SK-N-SH (cell line): ENCODE data around the gene C3orf70. TPM values are rescaled to one million over a fixed set of nuclear protein-coding genes. Genes with fewer than 3 reads are reported as not detected.

Source experiments
- CTCF ChIA-PET: fragments of 300-600, 350-600 bp; formaldehyde crosslinking; extraction: SDS; loops from one replicate; lab custom pipeline; 2021; lab: Yijun Ruan, JAX
- POLR2A ChIA-PET: fragments of 350-600 bp; sonication (Branson Sonifier 250); formaldehyde crosslinking; extraction: SDS; loops from one replicate; lab custom pipeline; 2020; ENCODE audit warnings: antibody characterized with exemption, inconsistent platforms; lab: Yijun Ruan, JAX
- DNase-seq: peaks from one replicate; pipeline ENCODE4 v3.0.0; 2012
- H2AFZ ChIP-seq: fragments of 200-600 bp; sonication (generic); 2 replicates; pipeline ENCODE4 v1.8.1; 2016; ENCODE audit warnings: antibody characterized with exemption, mild to moderate bottlenecking, low read depth
- H3F3A ChIP-seq: fragments of 200-600 bp; sonication (generic); replicated peaks from 2 replicates; pipeline ENCODE3; 2016; ENCODE audit warnings: antibody characterized with exemption, mild to moderate bottlenecking; ENCODE audit not compliant: insufficient read depth
- H3K27ac ChIP-seq, 2 experiments: fragments of 200-500 bp in 1 of 2; fragments of 200-600 bp in 1 of 2; sonication (Bioruptor generic) in 1 of 2; sonication (generic), shearing (Covaris generic) in 1 of 2; 2 replicates each; pipeline versions ENCODE4 v1.5.1 to v1.6.1; 2014 to 2016; ENCODE audit warnings: low read depth in 2 of 2, inconsistent platforms in 1 of 2, low read length in 1 of 2, mild to moderate bottlenecking in 1 of 2, mixed read lengths in 1 of 2
- H3K27me3 ChIP-seq: fragments of 200-600 bp; sonication (generic), shearing (Covaris generic); 2 replicates; pipeline ENCODE4 v1.6.1; 2016; ENCODE audit warnings: mixed run types; ENCODE audit not compliant: insufficient read depth
- H3K36me3 ChIP-seq, 2 experiments: fragments of 200-500 bp in 1 of 2; fragments of 200-600 bp in 1 of 2; sonication (Bioruptor generic) in 1 of 2; sonication (generic) in 1 of 2; replicated peaks in 1 of 2; 2 replicates each; pipeline versions ENCODE3 to v1.5.1; 2014 to 2016; ENCODE audit warnings: low read length in 1 of 2, mild to moderate bottlenecking in 1 of 2; ENCODE audit not compliant: insufficient read depth in 2 of 2, control insufficient read depth in 1 of 2
- H3K4me1 ChIP-seq, 2 experiments: fragments of 200-500 bp in 1 of 2; fragments of 200-600 bp in 1 of 2; sonication (Bioruptor generic) in 1 of 2; sonication (generic), shearing (Covaris generic) in 1 of 2; 2 replicates each; pipeline versions ENCODE4 v1.5.1 to v1.6.1; 2014 to 2016; ENCODE audit warnings: low read depth in 1 of 2, low read length in 1 of 2, mixed run types in 1 of 2; ENCODE audit not compliant: insufficient read depth in 2 of 2, control insufficient read depth in 1 of 2
- H3K4me2 ChIP-seq: fragments of 200-600 bp; sonication (generic), shearing (Covaris generic); 2 replicates; pipeline ENCODE4 v1.6.1; 2017; ENCODE audit warnings: mixed run types
- H3K4me3 ChIP-seq, 2 experiments: fragments of 200-500 bp in 1 of 2; fragments of 200-600 bp in 1 of 2; sonication (Bioruptor generic) in 1 of 2; sonication (generic), shearing (Covaris generic) in 1 of 2; 2 replicates each; pipeline versions ENCODE4 v1.5.1 to v1.8.1; 2014 to 2016; ENCODE audit warnings: low read depth in 2 of 2, inconsistent platforms in 1 of 2, low read length in 1 of 2, mild to moderate bottlenecking in 1 of 2, mixed read lengths in 1 of 2, moderate library complexity in 1 of 2
- H3K79me2 ChIP-seq: fragments of 200-600 bp; sonication (generic); 2 replicates; pipeline ENCODE4 v1.8.1; 2017; ENCODE audit warnings: mild to moderate bottlenecking; ENCODE audit not compliant: insufficient read depth
- H3K9ac ChIP-seq: fragments of 200-600 bp; sonication (generic); 2 replicates; pipeline ENCODE4 v1.6.1; 2017; ENCODE audit warnings: mixed run types
- H3K9me2 ChIP-seq: fragments of 200-600 bp; sonication (generic); 2 replicates; pipeline ENCODE4 v1.6.1; 2017; ENCODE audit warnings: mixed run types
- H3K9me3 ChIP-seq: fragments of 200-600 bp; sonication (generic); 2 replicates; pipeline ENCODE4 v1.6.1; 2017; ENCODE audit warnings: mixed run types, mild to moderate bottlenecking, moderate library complexity
- H4K20me1 ChIP-seq: fragments of 200-600 bp; sonication (generic); 2 replicates; pipeline ENCODE4 v1.6.1; 2017; ENCODE audit warnings: mild to moderate bottlenecking, mixed run types; ENCODE audit not compliant: insufficient read depth
- ELF1 ChIP-seq: IDR thresholded peaks from 2 replicates; pipeline ENCODE4 v1.4.0; 2012
- EZH2phosphoT487 ChIP-seq: fragments of 200-600 bp; sonication (generic); IDR thresholded peaks from 2 replicates; pipeline ENCODE4 v1.6.1; 2017; ENCODE audit warnings: low read depth, mixed run types, mild to moderate bottlenecking, antibody characterized with exemption, moderate library complexity, borderline replicate concordance
- FOXM1 ChIP-seq: IDR thresholded peaks from 2 replicates; pipeline ENCODE4 v1.4.0; 2012; ENCODE audit warnings: low read depth, mild to moderate bottlenecking
- GABPA ChIP-seq: IDR thresholded peaks from 2 replicates; pipeline ENCODE4 v1.4.0; 2012; ENCODE audit warnings: low read depth, mild to moderate bottlenecking
- MEF2A ChIP-seq: IDR thresholded peaks from 2 replicates; pipeline ENCODE4 v1.4.0; 2012; ENCODE audit warnings: low read depth, borderline replicate concordance
- MXI1 ChIP-seq: IDR thresholded peaks from 2 replicates; pipeline ENCODE4 v1.6.1; 2012; ENCODE audit warnings: mild to moderate bottlenecking, low read depth, low read length, improper control_type of control experiment
- NFIC ChIP-seq: IDR thresholded peaks from 2 replicates; pipeline ENCODE4 v1.4.0; 2012; ENCODE audit warnings: borderline replicate concordance
- NRF1 ChIP-seq: IDR thresholded peaks from 2 replicates; pipeline ENCODE4 v1.6.1; 2012; ENCODE audit warnings: low read depth, mild to moderate bottlenecking, low read length
- RXRA ChIP-seq: IDR thresholded peaks from 2 replicates; pipeline ENCODE4 v1.4.0; 2012; ENCODE audit warnings: low read depth, mild to moderate bottlenecking, borderline replicate concordance
- SIN3A ChIP-seq: IDR thresholded peaks from 2 replicates; pipeline ENCODE4 v1.6.1; 2012; ENCODE audit warnings: low read depth, mild to moderate bottlenecking, low read length, moderate library complexity, borderline replicate concordance
- SMC3 ChIP-seq: IDR thresholded peaks from 2 replicates; pipeline ENCODE4 v1.6.1; 2012; ENCODE audit warnings: low read depth, low read length, improper control_type of control experiment
- TAF1 ChIP-seq: IDR thresholded peaks from 2 replicates; pipeline ENCODE4 v1.6.1; 2012; ENCODE audit warnings: low read depth, mild to moderate bottlenecking, low read length, moderate library complexity, borderline replicate concordance
- YY1 ChIP-seq: IDR thresholded peaks from 2 replicates; pipeline ENCODE4 v1.4.0; 2012; ENCODE audit warnings: low read depth, mild to moderate bottlenecking
- WGBS: methylation state at CpG from one replicate; pipeline ENCODE4 v1.1.6; 2017; ENCODE audit warnings: low lambda C conversion rate; 5-methylcytosine and 5-hydroxymethylcytosine counted together
- polyA plus RNA-seq, 3 experiments: library from polyadenylated mRNA; depleted of rRNA; stranded (reverse); fragments of >200 nt; gene quantifications; 2 replicates each; pipeline ENCODE4 v1.2.3, GENCODE V29; 2012
- TF ChIP-seq, protein P1 (sequence below): IDR thresholded peaks from 2 replicates; pipeline ENCODE4 v1.6.1; 2012; ENCODE audit warnings: mild to moderate bottlenecking, low read depth, low read length, moderate library complexity
- TF ChIP-seq, protein P2 (sequence below): IDR thresholded peaks from 2 replicates; pipeline ENCODE4 v1.4.0; 2012; ENCODE audit warnings: low read depth

C3orf70 gene
- polyA plus RNA-seq, 1 of the 3 experiments (the other 2 are of a cell fraction), result under 0.01 TPM

DNA sequence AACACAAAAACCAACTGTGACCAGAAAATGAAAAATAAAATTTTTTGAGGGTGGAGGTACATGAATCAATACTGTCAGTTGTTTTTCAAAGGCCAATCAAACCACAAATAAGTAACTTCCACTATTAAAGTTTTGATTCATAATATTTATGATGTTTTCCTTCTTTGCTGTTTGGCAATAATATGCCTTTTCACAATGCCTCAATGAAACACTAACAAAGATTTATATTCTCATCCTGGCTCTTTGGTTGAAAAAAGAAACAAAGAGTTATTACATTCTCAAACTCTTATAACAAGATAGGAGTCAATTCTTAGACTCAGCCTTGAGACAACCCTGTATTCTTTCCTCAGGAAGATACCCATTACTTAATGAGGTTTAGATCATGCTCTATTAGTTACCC is 63.1 kb downstream of the C3orf70 start:
- CTCF ChIA-PET, result no interaction called here
- POLR2A ChIA-PET, result no interaction called here
- H3K4me2 ChIP-seq, result no peak overlapping the region

DNA sequence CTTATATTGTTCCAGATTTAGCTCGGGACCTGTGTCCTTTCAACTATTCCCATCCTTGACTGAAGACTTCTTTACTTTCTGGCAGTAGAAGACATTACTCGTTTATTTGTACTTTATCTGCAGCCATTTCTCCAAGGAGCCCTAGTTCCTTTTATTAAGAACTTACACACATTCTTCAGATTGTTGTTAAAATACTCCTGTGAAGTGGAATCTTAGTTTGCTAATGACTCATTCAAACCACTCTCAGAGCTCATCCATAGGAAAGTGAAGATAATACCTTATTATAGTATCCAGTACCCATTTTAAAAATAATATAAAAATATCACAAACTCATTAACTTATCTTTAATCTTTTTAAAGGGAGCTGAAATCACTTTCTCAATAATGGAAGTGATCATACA is 63.5 kb downstream of the C3orf70 start:
- H3K4me1 ChIP-seq, result no peaks in the 10 kb centered on the region; a peak in 1 of 4 replicates
- no peaks in the 10 kb centered on the region for H3K27me3 ChIP-seq
- ChIA-PET POLR2A (no interaction called here), CTCF (no interaction called here)
- no peak overlapping the region for H3K4me3 ChIP-seq
- H3K9me3 ChIP-seq, result no peaks in the 10 kb centered on the region
- no peaks in the 10 kb centered on the region for H3K9me2 ChIP-seq
- H4K20me1 ChIP-seq, result no peaks in the 10 kb centered on the region
- H2AFZ ChIP-seq, result no peak overlapping the region
- no peak for TF ChIP-seq MEF2A
- no peak for TF ChIP-seq MXI1
- TF ChIP-seq NFIC, result no peak
- TF ChIP-seq FOXM1, result no peak
- no peak for TF ChIP-seq NRF1
- TF ChIP-seq, protein P1, sequence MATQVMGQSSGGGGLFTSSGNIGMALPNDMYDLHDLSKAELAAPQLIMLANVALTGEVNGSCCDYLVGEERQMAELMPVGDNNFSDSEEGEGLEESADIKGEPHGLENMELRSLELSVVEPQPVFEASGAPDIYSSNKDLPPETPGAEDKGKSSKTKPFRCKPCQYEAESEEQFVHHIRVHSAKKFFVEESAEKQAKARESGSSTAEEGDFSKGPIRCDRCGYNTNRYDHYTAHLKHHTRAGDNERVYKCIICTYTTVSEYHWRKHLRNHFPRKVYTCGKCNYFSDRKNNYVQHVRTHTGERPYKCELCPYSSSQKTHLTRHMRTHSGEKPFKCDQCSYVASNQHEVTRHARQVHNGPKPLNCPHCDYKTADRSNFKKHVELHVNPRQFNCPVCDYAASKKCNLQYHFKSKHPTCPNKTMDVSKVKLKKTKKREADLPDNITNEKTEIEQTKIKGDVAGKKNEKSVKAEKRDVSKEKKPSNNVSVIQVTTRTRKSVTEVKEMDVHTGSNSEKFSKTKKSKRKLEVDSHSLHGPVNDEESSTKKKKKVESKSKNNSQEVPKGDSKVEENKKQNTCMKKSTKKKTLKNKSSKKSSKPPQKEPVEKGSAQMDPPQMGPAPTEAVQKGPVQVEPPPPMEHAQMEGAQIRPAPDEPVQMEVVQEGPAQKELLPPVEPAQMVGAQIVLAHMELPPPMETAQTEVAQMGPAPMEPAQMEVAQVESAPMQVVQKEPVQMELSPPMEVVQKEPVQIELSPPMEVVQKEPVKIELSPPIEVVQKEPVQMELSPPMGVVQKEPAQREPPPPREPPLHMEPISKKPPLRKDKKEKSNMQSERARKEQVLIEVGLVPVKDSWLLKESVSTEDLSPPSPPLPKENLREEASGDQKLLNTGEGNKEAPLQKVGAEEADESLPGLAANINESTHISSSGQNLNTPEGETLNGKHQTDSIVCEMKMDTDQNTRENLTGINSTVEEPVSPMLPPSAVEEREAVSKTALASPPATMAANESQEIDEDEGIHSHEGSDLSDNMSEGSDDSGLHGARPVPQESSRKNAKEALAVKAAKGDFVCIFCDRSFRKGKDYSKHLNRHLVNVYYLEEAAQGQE, result no peak
- TF ChIP-seq, protein P2, sequence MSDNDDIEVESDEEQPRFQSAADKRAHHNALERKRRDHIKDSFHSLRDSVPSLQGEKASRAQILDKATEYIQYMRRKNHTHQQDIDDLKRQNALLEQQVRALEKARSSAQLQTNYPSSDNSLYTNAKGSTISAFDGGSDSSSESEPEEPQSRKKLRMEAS, result no peak
- TF ChIP-seq RXRA, result no peak
- TF ChIP-seq YY1, result no peak
- no peak for TF ChIP-seq EZH2phosphoT487
- TF ChIP-seq SMC3, result no peak
- TF ChIP-seq TAF1, result no peak
- TF ChIP-seq ELF1, result no peak
- TF ChIP-seq SIN3A, result no peak
- H3F3A ChIP-seq, result peaks cover 12% of the 10 kb centered on the region
- no peaks in the 10 kb centered on the region for H3K79me2 ChIP-seq
- no peak for DNase-seq
- WGBS, result 37% methylated on average over 2 of the region's 2 CpGs
- H3K4me2 ChIP-seq, result no peak overlapping the region
- no peak overlapping the region for H3K27ac ChIP-seq
- H3K36me3 ChIP-seq, result no peaks in the 10 kb centered on the region
- no peak overlapping the region for H3K9ac ChIP-seq

More for the DNA sequence above, 63.1 kb downstream of the C3orf70 start:
- no peaks in the 10 kb centered on the region for H3K27me3 ChIP-seq
- H3K36me3 ChIP-seq, result no peaks in the 10 kb centered on the region
- DNase-seq, result no peak
- H3K9ac ChIP-seq, result no peak overlapping the region
- H4K20me1 ChIP-seq, result no peaks in the 10 kb centered on the region
- no peaks in the 10 kb centered on the region for H3K9me2 ChIP-seq
- H3K27ac ChIP-seq, result no peak overlapping the region
- no peaks in the 10 kb centered on the region; a peak in 1 of 4 replicates for H3K4me1 ChIP-seq
- H3K4me3 ChIP-seq, result no peak overlapping the region
- H2AFZ ChIP-seq, result no peak overlapping the region
- no peaks in the 10 kb centered on the region for H3K79me2 ChIP-seq
- H3F3A ChIP-seq, result peaks cover 12% of the 10 kb centered on the region
- no peaks in the 10 kb centered on the region for H3K9me3 ChIP-seq
- no peak for TF ChIP-seq SIN3A
- no peak for TF ChIP-seq GABPA
- no peak for TF ChIP-seq TAF1
